A549 (cell line): Measurements from ENCODE around the gene RFX6. TPM values are rescaled to one million over a fixed set of nuclear protein-coding genes. Genes with fewer than 3 reads are reported as not detected.

Experiments
- ATAC-seq, 2 experiments: fragments of 200-7000 bp in 1 of 2; fragments of >200 bp in 1 of 2; cut with Nextera tagmentation in 1 of 2; cut with Tn5 transposase in 1 of 2; 3 replicates each; pipeline versions ENCODE4 v1.8.0 to v1.9.1; 2018 to 2020; ENCODE audit warnings: mild to moderate bottlenecking in 1 of 2, moderate library complexity in 1 of 2
- CTCF ChIA-PET: fragments of 300-600 bp; sonication (Branson Sonifier 250); formaldehyde crosslinking; extraction: SDS; loops from one replicate; lab custom pipeline; 2021; ENCODE audit warnings: antibody characterized with exemption, inconsistent platforms; lab: Yijun Ruan, JAX
- POLR2A ChIA-PET: fragments of 350-600 bp; formaldehyde crosslinking; extraction: SDS; loops from one replicate; lab custom pipeline; 2021; ENCODE audit warnings: antibody characterized with exemption, inconsistent platforms; lab: Yijun Ruan, JAX
- DNase-seq, 2 experiments: peaks; one replicate each; pipeline versions ENCODE4 v3.0.0 to v3.0.0-alpha.2; 2011 to 2016; ENCODE audit warnings: low read depth in 1 of 2, low spot score in 1 of 2
- FAIRE-seq: peaks from 2 replicates; lab custom pipeline; 2011; peaks lifted over from hg19 to GRCh38; lab: Jason Lieb, UNC
- H3K27ac ChIP-seq, 2 experiments: fragments of >200 bp; sonication (Bioruptor Twin); formaldehyde crosslinking; 3 replicates each; pipeline ENCODE4 v1.5.1; 2016 to 2017
- H3K4me1 ChIP-seq: fragments of >200 bp; sonication (Bioruptor Twin); formaldehyde crosslinking; 3 replicates; pipeline ENCODE4 v1.6.1; 2016
- H3K4me2 ChIP-seq: fragments of >200 bp; sonication (Bioruptor Twin); formaldehyde crosslinking; 3 replicates; pipeline ENCODE4 v1.6.1; 2016
- H3K4me3 ChIP-seq: fragments of >200 bp; sonication (Bioruptor Twin); formaldehyde crosslinking; 3 replicates; pipeline ENCODE4 v1.5.1; 2016
- H3K9me3 ChIP-seq: fragments of >200 bp; sonication (Bioruptor Twin); formaldehyde crosslinking; 3 replicates; pipeline ENCODE4 v1.6.1; 2016
- CBX2 ChIP-seq: fragments of 200-600 bp; sonication (generic); IDR thresholded peaks from 2 replicates; pipeline ENCODE4 v1.6.1; 2016; ENCODE audit warnings: low read depth, mild to moderate bottlenecking, borderline replicate concordance
- CBX8 ChIP-seq: fragments of 200-600 bp; sonication (generic); IDR thresholded peaks from 2 replicates; pipeline ENCODE4 v1.6.1; 2016
- CEBPB ChIP-seq, 2 experiments: fragments of >200 bp in 1 of 2; sonication (Bioruptor Twin) in 1 of 2; formaldehyde crosslinking in 1 of 2; IDR thresholded peaks; 2 replicates each; pipeline ENCODE4 v1.6.1; 2012 to 2016
- CHD4 ChIP-seq: fragments of 200-600 bp; sonication (generic); IDR thresholded peaks from 2 replicates; pipeline ENCODE4 v1.6.1; 2016; ENCODE audit warnings: antibody characterized with exemption, mild to moderate bottlenecking, borderline replicate concordance
- EHF ChIP-seq: fragments of 250-450 bp; sonication (Bioruptor Pico); IDR thresholded peaks from 2 replicates; pipeline ENCODE4 v1.5.0; 2020; ENCODE audit warnings: mild to moderate bottlenecking
- ESRRA ChIP-seq: fragments of 150-350 bp; IDR thresholded peaks from 2 replicates; pipeline ENCODE4 v1.6.1; 2014; ENCODE audit warnings: mild to moderate bottlenecking, low read length, borderline replicate concordance
- FOSB ChIP-seq: fragments of 250-450 bp; sonication (Bioruptor Pico); IDR thresholded peaks from 2 replicates; pipeline ENCODE4 v1.5.0; 2020; ENCODE audit warnings: mild to moderate bottlenecking, moderate library complexity
- FOXS1 ChIP-seq: fragments of 250-450 bp; sonication (Bioruptor Pico); IDR thresholded peaks from 2 replicates; pipeline ENCODE4 v1.5.0; 2020; ENCODE audit warnings: mild to moderate bottlenecking, moderate library complexity
- HOXA7 ChIP-seq: fragments of 250-450 bp; sonication (Bioruptor Pico); IDR thresholded peaks from 2 replicates; pipeline ENCODE4 v1.5.0; 2020; ENCODE audit warnings: mild to moderate bottlenecking, moderate library complexity
- HOXB13 ChIP-seq: fragments of 250-450 bp; sonication (Bioruptor Pico); IDR thresholded peaks from 2 replicates; pipeline ENCODE4 v1.5.0; 2020; ENCODE audit warnings: low read depth, mild to moderate bottlenecking, moderate library complexity
- JUNB ChIP-seq: fragments of >200 bp; sonication (Bioruptor Twin); formaldehyde crosslinking; IDR thresholded peaks from 2 replicates; pipeline ENCODE4 v1.6.1; 2016
- KDM5A ChIP-seq: fragments of 200-600 bp; sonication (generic); IDR thresholded peaks from 2 replicates; pipeline ENCODE4 v1.6.1; 2016; ENCODE audit warnings: antibody characterized with exemption, mild to moderate bottlenecking
- MAFK ChIP-seq: fragments of 450-650 bp; IDR thresholded peaks from 2 replicates; pipeline ENCODE4 v1.6.1; 2014; ENCODE audit not compliant: partially characterized antibody
- MAX ChIP-seq: IDR thresholded peaks from 2 replicates; pipeline ENCODE4 v1.6.1; 2012
- MAZ ChIP-seq: fragments of 150-350 bp; IDR thresholded peaks from 2 replicates; pipeline ENCODE4 v1.6.1; 2014; ENCODE audit warnings: antibody characterized with exemption, low read depth, low read length, borderline replicate concordance
- MYC ChIP-seq: IDR thresholded peaks from 2 replicates; pipeline ENCODE4 v1.6.1; 2012; ENCODE audit warnings: mild to moderate bottlenecking, inconsistent platforms, low read length, improper control_type of control experiment, borderline replicate concordance
- NPAS2 ChIP-seq: fragments of 250-450 bp; sonication (Bioruptor Pico); IDR thresholded peaks from 2 replicates; pipeline ENCODE4 v1.8.0; 2022; ENCODE audit warnings: mild to moderate bottlenecking, moderate library complexity, borderline replicate concordance
- PBX3 ChIP-seq: IDR thresholded peaks from 2 replicates; pipeline ENCODE4 v1.6.1; 2012
- PHF8 ChIP-seq: fragments of 200-600 bp; sonication (generic); IDR thresholded peaks from 2 replicates; pipeline ENCODE4 v1.6.1; 2016; ENCODE audit warnings: low read depth, mild to moderate bottlenecking, antibody characterized with exemption, moderate library complexity, borderline replicate concordance
- RARB ChIP-seq: fragments of 250-450 bp; sonication (Bioruptor Pico); IDR thresholded peaks from 2 replicates; pipeline ENCODE4 v1.8.0; 2021; ENCODE audit warnings: mild to moderate bottlenecking, moderate library complexity
- RCOR1 ChIP-seq: fragments of 150-350 bp; IDR thresholded peaks from 2 replicates; pipeline ENCODE4 v1.6.1; 2014; ENCODE audit warnings: antibody characterized with exemption, low read length, low read depth
- RNF2 ChIP-seq: fragments of 200-600 bp; sonication (generic); IDR thresholded peaks from 2 replicates; pipeline ENCODE4 v1.6.1; 2016; ENCODE audit warnings: low read depth, mild to moderate bottlenecking, antibody characterized with exemption, moderate library complexity, borderline replicate concordance
- USF2 ChIP-seq: fragments of 450-650 bp; IDR thresholded peaks from 2 replicates; pipeline ENCODE4 v1.6.1; 2014; ENCODE audit warnings: antibody characterized with exemption
- ZC3H11A ChIP-seq: fragments of 450-650 bp; IDR thresholded peaks from 2 replicates; pipeline ENCODE4 v1.6.1; 2014; ENCODE audit warnings: antibody characterized with exemption, mild to moderate bottlenecking
- ZFP36 ChIP-seq: fragments of 450-650 bp; IDR thresholded peaks from 2 replicates; pipeline ENCODE4 v1.6.1; 2014; ENCODE audit warnings: borderline replicate concordance; ENCODE audit not compliant: partially characterized antibody
- ZNF302 ChIP-seq: fragments of 250-450 bp; sonication (Bioruptor Pico); IDR thresholded peaks from 2 replicates; pipeline ENCODE4 v1.9.0; 2021; ENCODE audit warnings: inconsistent platforms, mild to moderate bottlenecking, moderate library complexity
- WGBS: methylation state at CpG from one replicate; pipeline ENCODE4 v1.1.6; 2017; ENCODE audit errors: missing lambda C conversion rate; 5-methylcytosine and 5-hydroxymethylcytosine counted together
- polyA plus RNA-seq, 4 experiments: library from polyadenylated mRNA; depleted of rRNA in 3 of 4; stranded (reverse); fragments of >200 nt; fragmentation: RNase III in 1 of 4; extraction: RNeasy Plus Mini Kit Qiagen cat#74134 plus additional on column Dnase treatment in 1 of 4; gene quantifications; 2 replicates in 3 of 4; 3 replicates in 1 of 4; pipeline ENCODE4 v1.2.3, GENCODE V29; 2011 to 2017
- TF ChIP-seq, protein P1 (sequence below): fragments of >200 bp; sonication (Bioruptor Twin); formaldehyde crosslinking; IDR thresholded peaks from 3 replicates; pipeline ENCODE4 v1.6.1; 2016
- TF ChIP-seq, protein P2 (sequence below): fragments of 250-450 bp; sonication (Bioruptor Pico); IDR thresholded peaks from 2 replicates; pipeline ENCODE4 v1.5.0; 2020; ENCODE audit warnings: low read depth, mild to moderate bottlenecking, moderate library complexity

Gene RFX6
- polyA plus RNA-seq, 2 of the 4 experiments (the other 2 are of a cell fraction), result not detected

GRCh38 chr6:116872771-116873170 lies 4.3 kb upstream of the RFX6 start:
- no peak for DNase-seq
- ATAC-seq, result no peak
- H3K4me1 ChIP-seq, result no peaks in the 10 kb centered on the region; the same call in 2 of the 3 replicates
- no peak overlapping the region for H3K4me3 ChIP-seq
- POLR2A ChIA-PET, result no interaction called here
- CTCF ChIA-PET, result no interaction called here
- no peak for FAIRE-seq
- TF ChIP-seq ESRRA, result no peak
- no peak for TF ChIP-seq PHF8
- TF ChIP-seq CBX8, result no peak
- TF ChIP-seq FOSB (CRISPR knock-in tag), result no peak
- TF ChIP-seq CBX2, result no peak
- TF ChIP-seq ZC3H11A, result no peak
- no peak for TF ChIP-seq HOXA7 (CRISPR knock-in tag)
- no peak overlapping the region for H3K27ac ChIP-seq
- no peak overlapping the region for H3K4me2 ChIP-seq
- WGBS, result 45% methylated on average over 4 of the region's 4 CpGs
- no peaks in the 10 kb centered on the region for H3K9me3 ChIP-seq

DNA sequence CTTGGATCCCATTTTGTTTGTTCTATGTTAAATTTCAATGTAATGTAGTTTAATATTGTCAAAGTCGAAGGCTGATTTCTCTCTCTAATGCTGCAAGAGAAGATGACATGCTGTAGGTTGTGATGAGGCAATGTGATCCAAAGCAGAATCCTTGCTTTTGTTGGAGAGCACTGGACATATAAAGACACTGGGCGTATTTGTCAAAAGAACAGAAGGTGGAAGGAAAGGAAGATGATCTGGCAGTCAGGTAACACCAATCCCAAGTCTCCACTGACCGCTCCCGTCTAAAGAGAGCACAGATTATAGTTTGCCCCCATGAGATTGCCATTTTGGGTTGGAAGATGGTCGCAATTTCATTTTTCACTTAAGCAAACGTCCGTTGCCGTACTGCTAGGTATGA lies 935 bp upstream of the RFX6 start:
- 73% methylated on average over 8 of the region's 8 CpGs for WGBS
- FAIRE-seq, result no peak

DNA sequence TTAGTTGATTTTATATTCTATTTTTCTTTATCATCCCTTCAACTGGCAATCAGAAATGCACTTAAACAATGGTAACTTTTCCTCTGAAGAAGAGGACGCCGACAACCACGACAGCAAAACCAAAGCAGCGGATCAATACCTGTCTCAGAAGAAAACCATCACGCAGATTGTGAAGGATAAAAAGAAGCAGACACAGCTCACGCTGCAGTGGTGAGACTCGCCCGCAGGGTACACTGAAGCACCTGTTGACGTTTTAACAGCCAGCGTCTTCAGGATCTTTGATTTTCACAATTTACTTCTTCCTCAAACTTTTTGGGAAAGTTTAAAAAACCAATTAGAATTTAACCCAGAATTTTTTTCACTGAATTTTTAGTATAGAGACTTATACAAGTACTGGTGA lies 701 bp downstream of the RFX6 start:
- Histone ChIP-seq H3K27ac (no peak overlapping the region), H3K9me3 (no peaks in the 10 kb centered on the region), H3K4me2 (peak overlapping the region; percentile 89), H3K4me1 (no peaks in the 10 kb centered on the region; the same call in 2 of the 3 replicates), H3K4me3 (peak overlapping the region; percentile 46)
- TF ChIP-seq, protein P1, sequence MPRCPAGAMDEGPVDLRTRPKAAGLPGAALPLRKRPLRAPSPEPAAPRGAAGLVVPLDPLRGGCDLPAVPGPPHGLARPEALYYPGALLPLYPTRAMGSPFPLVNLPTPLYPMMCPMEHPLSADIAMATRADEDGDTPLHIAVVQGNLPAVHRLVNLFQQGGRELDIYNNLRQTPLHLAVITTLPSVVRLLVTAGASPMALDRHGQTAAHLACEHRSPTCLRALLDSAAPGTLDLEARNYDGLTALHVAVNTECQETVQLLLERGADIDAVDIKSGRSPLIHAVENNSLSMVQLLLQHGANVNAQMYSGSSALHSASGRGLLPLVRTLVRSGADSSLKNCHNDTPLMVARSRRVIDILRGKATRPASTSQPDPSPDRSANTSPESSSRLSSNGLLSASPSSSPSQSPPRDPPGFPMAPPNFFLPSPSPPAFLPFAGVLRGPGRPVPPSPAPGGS, result no peak
- no peak for TF ChIP-seq JUNB
- no peak for TF ChIP-seq FOSB (CRISPR knock-in tag)
- no peak for TF ChIP-seq ZC3H11A
- no peak for TF ChIP-seq ZFP36
- peak; percentile 91; the same call in 1 of the 2 replicates for TF ChIP-seq RNF2
- no peak for TF ChIP-seq FOXS1
- no peak for TF ChIP-seq EHF (CRISPR knock-in tag)
- TF ChIP-seq CBX8, result peak; percentile 56; the same call in 1 of the 2 replicates
- no peak for TF ChIP-seq HOXB13 (CRISPR knock-in tag)
- TF ChIP-seq MYC, result no peak
- WGBS, result 38% methylated on average over 10 of the region's 10 CpGs
- FAIRE-seq, result no peak
- no peak for DNase-seq
- ChIA-PET POLR2A (no interaction called here), CTCF (no interaction called here)
- no peak for ATAC-seq

More for the DNA sequence above, 935 bp upstream of the RFX6 start:
- Histone ChIP-seq H3K4me1 (no peaks in the 10 kb centered on the region; the same call in 2 of the 3 replicates), H3K9me3 (no peaks in the 10 kb centered on the region), H3K4me3 (no peak overlapping the region; the same call in 2 of the 3 replicates), H3K4me2 (peak overlapping the region; percentile 89; the same call in 1 of the 3 replicates), H3K27ac (no peak overlapping the region)
- CTCF ChIA-PET, result interaction anchor here (0.6 kb wide), 1 partner anchor 405 kb away, joined by 3 read pairs; no protein-coding TSS in a partner anchor
- POLR2A ChIA-PET, result no interaction called here
- no peak; a peak in 1 of 6 replicates for ATAC-seq
- no peak for TF ChIP-seq PHF8
- no peak for TF ChIP-seq MAX
- no peak for TF ChIP-seq MYC
- TF ChIP-seq PBX3, result no peak
- no peak for TF ChIP-seq CEBPB (IDR thresholded peaks at IDR 0.05)
- TF ChIP-seq RNF2, result no peak
- TF ChIP-seq USF2, result no peak
- no peak for TF ChIP-seq MAZ
- TF ChIP-seq MAFK, result no peak
- no peak for TF ChIP-seq HOXB13 (CRISPR knock-in tag)
- no peak for TF ChIP-seq CBX2
- TF ChIP-seq NPAS2, result no peak
- TF ChIP-seq, protein P2, sequence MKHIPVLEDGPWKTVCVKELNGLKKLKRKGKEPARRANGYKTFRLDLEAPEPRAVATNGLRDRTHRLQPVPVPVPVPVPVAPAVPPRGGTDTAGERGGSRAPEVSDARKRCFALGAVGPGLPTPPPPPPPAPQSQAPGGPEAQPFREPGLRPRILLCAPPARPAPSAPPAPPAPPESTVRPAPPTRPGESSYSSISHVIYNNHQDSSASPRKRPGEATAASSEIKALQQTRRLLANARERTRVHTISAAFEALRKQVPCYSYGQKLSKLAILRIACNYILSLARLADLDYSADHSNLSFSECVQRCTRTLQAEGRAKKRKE (CRISPR knock-in tag), result no peak
- TF ChIP-seq KDM5A, result no peak
- no peak for TF ChIP-seq CHD4
- TF ChIP-seq ZNF302 (CRISPR knock-in tag), result no peak
- TF ChIP-seq FOXS1, result no peak
- TF ChIP-seq RCOR1, result no peak
- no peak for TF ChIP-seq RARB (CRISPR knock-in tag)
- DNase-seq, result no peak
